CD4-positive, alpha-beta T cell treated with Interleukin-4 for 1 hour (primary cell): ENCODE measurements around the gene CYLD.

ENCODE experiments used
- DNase-seq, 2 donors: peaks; one replicate each; pipeline ENCODE4 v3.0.0-alpha.2; 2020 to 2022

The CYLD gene

GRCh38 chr16:50822671-50823070, 80.8 kb downstream of the CYLD start:
- DNase-seq: no peak

GRCh38 chr16:50826797-50827316, 85.0 kb downstream of the CYLD start:
- no peak for DNase-seq

DNA sequence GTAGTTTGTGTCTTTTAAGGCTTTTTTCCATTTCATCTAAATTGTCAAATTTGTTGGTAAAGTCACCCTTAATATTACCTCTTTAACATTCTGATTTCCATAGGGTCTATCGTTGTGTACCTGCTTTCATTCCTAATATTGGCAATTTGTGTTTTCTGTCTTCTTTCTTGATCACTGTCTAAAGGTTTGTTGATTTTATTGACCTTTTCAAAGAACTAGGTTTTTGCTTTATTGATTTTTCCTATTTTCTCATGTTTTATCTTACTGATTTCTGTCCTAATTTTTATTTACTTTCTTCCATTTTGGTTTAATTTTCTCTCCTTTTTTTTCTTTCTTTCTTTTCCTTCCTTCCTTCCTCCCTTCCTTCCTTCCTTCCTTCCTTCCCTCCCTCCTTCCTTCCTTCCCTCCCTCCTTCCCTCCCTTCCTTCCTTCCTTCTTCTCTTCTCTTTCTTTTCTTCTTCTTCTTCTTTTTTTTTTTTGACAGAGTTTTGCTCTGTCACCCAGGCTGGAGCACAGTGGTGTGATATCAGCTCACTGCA, 86.3 kb downstream of the CYLD start:
- DNase-seq: no peak

DNA sequence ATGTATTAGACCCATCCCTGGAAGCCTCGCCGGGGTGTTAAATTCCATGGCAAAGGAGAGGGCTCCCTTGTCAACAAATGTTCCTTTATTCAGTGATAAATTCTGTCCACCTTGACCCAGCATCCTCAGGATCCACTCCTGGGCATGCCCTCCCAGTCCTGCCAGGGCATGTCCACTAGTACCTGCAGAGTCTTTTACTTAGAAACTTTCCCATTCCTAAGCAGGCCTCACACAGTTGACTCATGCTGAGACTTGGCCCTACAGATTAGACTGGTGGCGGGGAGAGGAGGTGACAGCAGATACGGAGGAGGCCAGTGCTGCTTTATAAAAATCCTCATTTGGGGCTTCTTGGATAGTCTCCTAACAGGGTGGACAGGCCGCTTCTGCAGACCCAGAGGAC, 88.8 kb downstream of the CYLD start:
- no peak for DNase-seq

GRCh38 chr16:50831751-50832150, 89.9 kb downstream of the CYLD start:
- DNase-seq: no peak

DNA sequence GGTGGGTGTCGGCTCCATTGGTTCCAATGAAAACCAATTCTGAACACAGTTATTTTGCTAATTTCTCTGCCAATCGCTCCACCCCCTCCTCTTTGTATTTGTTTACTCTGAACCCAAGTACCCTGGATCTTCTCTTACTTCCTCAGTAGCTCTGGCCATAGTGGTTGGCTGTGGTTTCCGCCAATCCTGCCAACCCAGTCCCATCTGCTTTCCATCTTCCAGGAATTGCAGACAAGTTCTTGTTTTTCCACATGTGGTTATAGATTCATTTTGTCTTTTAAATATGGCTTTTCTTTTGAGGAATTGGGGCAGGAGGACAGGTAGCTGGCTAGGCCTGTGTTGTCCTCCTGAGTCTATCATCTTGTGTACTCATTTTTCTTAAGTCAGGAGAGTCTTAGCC, 92.0 kb downstream of the CYLD start:
- DNase-seq: no peak

- DNase-seq: no peak
Measured at GRCh38 chr16:50834701-50835100, 92.8 kb downstream of the CYLD start.

GRCh38 chr16:50835358-50836060, 93.6 kb downstream of the CYLD start:
- DNase-seq: no peak

GRCh38 chr16:50836121-50836621, 94.3 kb downstream of the CYLD start:
- DNase-seq: no peak

DNA sequence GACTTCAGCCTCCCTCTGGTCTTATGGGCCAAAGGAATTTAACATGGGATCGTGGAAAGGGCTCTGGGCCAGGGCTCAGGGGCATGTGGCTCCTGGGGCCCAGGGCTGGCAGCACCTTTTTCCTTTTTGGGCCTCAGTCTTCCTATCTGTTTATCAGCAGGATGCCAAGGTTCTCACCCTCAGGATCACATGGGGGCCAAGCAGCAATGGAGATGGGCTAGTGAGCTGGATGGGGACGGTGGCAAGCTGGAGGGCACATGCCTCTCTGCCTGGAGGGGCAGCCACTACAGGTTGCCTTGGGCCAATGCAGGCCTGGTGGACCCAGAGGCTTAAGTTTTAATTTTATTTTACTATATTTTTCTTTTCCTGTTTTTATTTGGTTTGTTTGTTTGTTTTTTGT, 95.4 kb downstream of the CYLD start:
- no peak for DNase-seq

GRCh38 chr16:50838165-50838564, 96.3 kb downstream of the CYLD start:
- DNase-seq: no peak

GRCh38 chr16:50838885-50839284, 97.0 kb downstream of the CYLD start:
- DNase-seq: no peak

GRCh38 chr16:50839356-50839755, 97.5 kb downstream of the CYLD start:
- no peak for DNase-seq

DNA sequence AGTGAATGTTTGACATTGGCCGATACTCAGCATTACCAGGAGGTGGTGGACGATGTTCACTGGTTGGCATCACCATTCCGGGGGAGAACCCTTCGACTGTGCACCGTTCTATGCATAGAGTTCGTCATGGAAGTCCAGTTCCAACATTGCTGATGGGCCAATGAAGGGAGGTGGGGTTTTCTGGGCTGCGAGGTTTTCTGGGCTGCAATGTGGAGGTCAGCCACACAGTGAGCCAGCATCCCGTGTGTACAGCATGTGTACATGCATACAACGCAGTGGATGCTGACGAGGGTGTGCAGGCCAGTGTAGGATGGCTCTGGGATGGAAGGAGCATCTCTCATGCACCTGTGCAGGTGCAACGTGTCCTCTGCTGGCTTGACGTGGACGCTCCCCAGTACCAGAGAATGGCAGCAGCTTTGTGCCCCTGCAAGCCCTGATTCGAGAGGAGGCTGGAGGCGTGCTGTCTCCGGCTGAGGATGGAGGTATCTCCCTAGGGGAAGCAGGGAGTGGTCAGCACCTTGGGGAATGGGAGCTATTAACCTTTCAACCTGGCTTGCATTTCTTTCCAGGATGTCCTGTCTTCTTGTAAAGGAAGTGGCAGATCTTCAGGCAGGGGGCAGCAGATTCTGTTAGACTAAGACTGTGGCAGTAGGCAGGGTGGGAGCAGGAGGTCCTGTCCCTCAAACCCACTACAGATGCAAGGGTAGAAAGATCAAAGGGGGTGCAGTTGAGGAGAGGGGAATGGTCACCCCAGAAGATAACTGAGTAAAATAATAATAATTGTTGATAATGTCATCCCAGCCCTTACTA, 98.2 kb downstream of the CYLD start:
- no peak for DNase-seq

GRCh38 chr16:50841081-50841886, 99.4 kb downstream of the CYLD start:
- peak; percentile 18 to 20 for DNase-seq

- no peak for DNase-seq
Measured at GRCh38 chr16:50842013-50842505, 100.2 kb downstream of the CYLD start.

DNA sequence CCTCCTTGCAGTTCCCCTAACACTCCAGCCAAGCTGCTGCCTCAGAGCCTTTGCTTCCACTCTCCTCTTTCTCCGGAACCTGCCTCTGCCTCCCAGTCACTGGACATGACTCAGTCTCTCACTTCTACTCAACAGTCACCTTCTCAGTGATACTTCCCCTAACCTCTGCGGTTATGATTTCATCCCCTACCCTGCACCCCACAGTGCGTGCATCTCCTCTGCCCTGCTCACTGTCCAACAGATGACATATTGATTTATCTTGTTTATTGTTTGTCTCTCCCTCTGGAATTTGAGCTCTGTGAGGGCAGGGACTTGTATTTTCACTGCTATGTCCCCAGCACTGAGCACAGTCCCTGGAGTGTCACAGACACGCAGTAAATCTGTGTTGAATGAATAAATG, 100.7 kb downstream of the CYLD start:
- DNase-seq: no peak

- no peak for DNase-seq
Measured at GRCh38 chr16:50844840-50845239, 103.0 kb downstream of the CYLD start.

DNA sequence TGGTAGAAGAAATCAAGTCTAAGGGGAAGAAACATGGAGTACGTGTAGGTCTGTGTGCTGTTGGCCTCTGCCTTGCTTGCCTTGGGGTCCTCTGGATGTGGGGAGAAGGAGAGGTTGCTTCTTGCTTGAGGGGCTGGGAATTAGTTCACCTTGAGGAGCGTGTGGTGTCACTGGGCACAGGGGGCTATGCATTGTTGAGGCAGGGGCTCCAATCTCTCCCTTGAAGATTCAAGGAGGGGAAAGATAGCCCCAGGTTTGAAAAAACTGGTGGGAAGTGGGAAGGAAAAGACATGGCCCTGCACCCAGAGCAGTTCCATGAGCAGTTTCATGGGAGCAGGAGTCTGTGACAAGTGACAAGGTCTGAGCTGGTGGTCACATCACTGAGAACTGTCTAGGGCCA, 103.4 kb downstream of the CYLD start:
- no peak for DNase-seq

DNA sequence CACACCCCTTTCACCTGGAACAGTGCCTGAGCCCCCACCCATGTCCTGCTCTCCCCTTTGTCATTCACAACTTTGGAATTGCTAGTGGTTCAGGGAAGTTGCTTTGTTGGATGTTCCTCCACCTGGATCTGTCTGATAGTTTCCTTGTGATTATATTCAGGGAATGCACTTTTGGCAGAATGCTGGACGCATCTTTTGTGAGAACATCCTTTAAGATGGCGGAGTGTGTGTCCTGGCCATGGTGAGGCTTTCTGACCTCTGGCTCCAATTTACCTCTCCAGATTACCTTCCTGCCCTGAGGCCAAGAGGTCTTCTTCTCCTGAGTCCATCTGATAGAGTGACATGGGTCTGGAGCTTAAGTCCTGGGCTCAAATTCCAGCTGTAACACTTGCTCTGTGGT, 104.6 kb downstream of the CYLD start:
- DNase-seq: no peak

GRCh38 chr16:50847166-50847565, 105.3 kb downstream of the CYLD start:
- DNase-seq: no peak

DNA sequence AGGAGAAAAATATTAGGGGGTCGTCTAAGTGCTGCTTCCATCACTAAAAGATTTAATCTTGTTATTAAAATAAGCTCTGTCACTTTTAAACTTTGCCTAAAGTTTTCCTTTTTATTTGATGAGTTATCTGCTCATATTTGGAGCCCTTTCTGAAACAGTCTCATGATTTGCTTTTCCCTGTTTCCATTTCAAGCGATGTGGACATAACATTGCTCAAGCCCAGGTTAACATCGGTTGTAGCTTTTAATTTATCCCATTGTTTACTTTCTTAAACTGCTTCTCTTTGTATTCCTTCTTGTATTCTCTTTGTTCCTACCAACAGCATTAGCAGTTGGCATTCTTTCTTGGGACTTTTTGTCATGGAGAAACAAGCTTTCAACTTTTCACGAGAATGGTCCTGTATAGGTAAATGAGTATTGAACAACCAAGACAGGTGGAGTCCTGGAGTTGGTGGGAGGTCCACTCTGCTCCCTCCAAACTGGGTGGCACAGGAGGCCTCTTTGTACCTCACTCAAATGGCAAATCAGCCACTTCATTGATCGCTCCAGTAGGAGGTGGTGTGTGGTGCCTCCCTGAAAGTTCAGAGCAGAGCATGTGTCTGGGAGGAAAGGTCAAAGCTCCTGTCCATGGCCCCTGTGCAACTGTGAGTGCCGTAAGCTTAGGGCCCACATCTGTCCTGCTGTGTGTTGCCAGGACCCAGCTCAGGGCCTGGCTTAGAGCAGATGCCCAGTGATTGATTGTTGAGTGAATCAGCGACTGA, 107.0 kb downstream of the CYLD start:
- no peak for DNase-seq
